Suprapubic skin (tissue), 4 donors: ENCODE data around the gene MAD1L1. TPM values are rescaled to one million over a fixed set of nuclear protein-coding genes. Genes with fewer than 3 reads are reported as not detected.

ENCODE experiments used
- DNase-seq, 2 donors: peaks; one replicate each; pipeline ENCODE4 v3.0.0-alpha.2; 2019; ENCODE audit warnings: low spot score in 2 of 2
- H3K27ac ChIP-seq: fragments of 200-600 bp; sonication (generic); one replicate; pipeline ENCODE4 v1.5.1; 2019
- H3K27me3 ChIP-seq: fragments of 200-600 bp; sonication (generic); one replicate; pipeline ENCODE4 v1.5.1; 2019
- H3K36me3 ChIP-seq: fragments of 200-600 bp; sonication (generic); one replicate; pipeline ENCODE4 v1.5.1; 2019
- H3K4me1 ChIP-seq: fragments of 200-600 bp; sonication (generic); one replicate; pipeline ENCODE4 v1.5.1; 2019
- H3K4me3 ChIP-seq: fragments of 200-600 bp; sonication (generic); one replicate; pipeline ENCODE4 v1.5.1; 2019; ENCODE audit warnings: mild to moderate bottlenecking
- H3K9me3 ChIP-seq: fragments of 200-600 bp; sonication (generic); one replicate; pipeline ENCODE4 v1.5.1; 2019
- CTCF ChIP-seq, 2 donors: fragments of 200-600 bp in 1 of 2; fragments of 450-650 bp in 1 of 2; sonication (generic) in 1 of 2; IDR thresholded peaks; one replicate each; pipeline ENCODE4 v1.5.1; 2016 to 2019; ENCODE audit warnings: antibody characterized with exemption in 2 of 2, mild to moderate bottlenecking in 1 of 2, moderate library complexity in 1 of 2
- EP300 ChIP-seq: sonication (generic); formaldehyde crosslinking; IDR thresholded peaks from one replicate; pipeline ENCODE4 v1.6.1; 2017; ENCODE audit warnings: antibody characterized with exemption
- POLR2A ChIP-seq, 2 donors: fragments of 450-650 bp; IDR thresholded peaks; one replicate each; pipeline ENCODE4 v1.6.1; 2017; ENCODE audit warnings: antibody characterized with exemption in 2 of 2, mild to moderate bottlenecking in 2 of 2, moderate library complexity in 2 of 2
- POLR2AphosphoS5 ChIP-seq, 3 donors: sonication (generic); formaldehyde crosslinking; IDR thresholded peaks; one replicate each; pipeline ENCODE4 v1.6.1; 2017; ENCODE audit warnings: antibody characterized with exemption in 3 of 3
- WGBS: methylation state at CpG from one replicate; pipeline ENCODE4 v1.1.5; 2018; 5-methylcytosine and 5-hydroxymethylcytosine counted together
- total RNA-seq, 4 donors: library from RNA; depleted of rRNA; stranded (reverse); fragments of >200 nt; gene quantifications; one replicate each; pipeline ENCODE4 v1.1.0, GENCODE V29; 2016

Gene MAD1L1
- total RNA-seq, 4 donors from 2014 or later = 53.2 to 69.8 (median 62.2) TPM

- TF ChIP-seq CTCF (IDR thresholded peaks at IDR 0.05) (no peak), POLR2AphosphoS5 (IDR thresholded peaks at IDR 0.05) (no peak), POLR2A (IDR thresholded peaks at IDR 0.05) (no peak), EP300 (no peak)
These were observed 331.9 kb downstream of the MAD1L1 start for GRCh38 chr7:1900847-1901246.

GRCh38 chr7:1899951-1900762 lies 332.6 kb downstream of the MAD1L1 start:
- H3K27ac ChIP-seq = no peak overlapping the region

More at GRCh38 chr7:1900847-1901246, 331.9 kb downstream of the MAD1L1 start:
- Histone ChIP-seq H3K27me3 (no peaks in the 10 kb centered on the region), H3K4me3 (no peak overlapping the region), H3K36me3 (peaks cover 14% of the 10 kb centered on the region), H3K27ac (no peak overlapping the region), H3K9me3 (no peaks in the 10 kb centered on the region), H3K4me1 (no peaks in the 10 kb centered on the region)
- DNase-seq = no peak
- WGBS = 87% methylated on average over 9 of the region's 13 CpGs

GRCh38 chr7:1899196-1899595 lies 333.5 kb downstream of the MAD1L1 start:
- Histone ChIP-seq H3K4me3 (no peak overlapping the region), H3K27ac (no peak overlapping the region), H3K9me3 (no peaks in the 10 kb centered on the region), H3K4me1 (no peaks in the 10 kb centered on the region), H3K27me3 (no peaks in the 10 kb centered on the region), H3K36me3 (peaks cover 14% of the 10 kb centered on the region)
- TF ChIP-seq EP300 (no peak), CTCF (IDR thresholded peaks at IDR 0.05) (no peak), POLR2AphosphoS5 (IDR thresholded peaks at IDR 0.05) (no peak), POLR2A (IDR thresholded peaks at IDR 0.05) (no peak)
- DNase-seq = no peak
- whole genome bisulfite sequencing = 50% methylated on average over 6 of the region's 14 CpGs

More at GRCh38 chr7:1899951-1900762, 332.6 kb downstream of the MAD1L1 start:
- Histone ChIP-seq H3K27me3 (no peaks in the 10 kb centered on the region), H3K36me3 (peaks cover 14% of the 10 kb centered on the region), H3K4me3 (no peak overlapping the region), H3K4me1 (no peaks in the 10 kb centered on the region), H3K9me3 (no peaks in the 10 kb centered on the region)
- WGBS = 100% methylated on average over 8 of the region's 34 CpGs
- no peak for DNase-seq
- TF ChIP-seq POLR2AphosphoS5 (IDR thresholded peaks at IDR 0.05) (no peak), CTCF (IDR thresholded peaks at IDR 0.05) (no peak), EP300 (no peak), POLR2A (IDR thresholded peaks at IDR 0.05) (no peak)

GRCh38 chr7:1898628-1899185 lies 334.0 kb downstream of the MAD1L1 start:
- Histone ChIP-seq H3K9me3 (no peaks in the 10 kb centered on the region), H3K4me3 (no peak overlapping the region), H3K4me1 (no peaks in the 10 kb centered on the region), H3K36me3 (peaks cover 14% of the 10 kb centered on the region), H3K27me3 (no peaks in the 10 kb centered on the region), H3K27ac (no peak overlapping the region)
- DNase-seq = no peak
- WGBS = 91% methylated on average over 21 of the region's 24 CpGs
- TF ChIP-seq POLR2AphosphoS5 (IDR thresholded peaks at IDR 0.05) (no peak), CTCF (IDR thresholded peaks at IDR 0.05) (no peak), EP300 (no peak), POLR2A (IDR thresholded peaks at IDR 0.05) (no peak)

GRCh38 chr7:1897861-1898627 lies 334.7 kb downstream of the MAD1L1 start:
- no peaks in the 10 kb centered on the region for H3K9me3 ChIP-seq
- no peaks in the 10 kb centered on the region for H3K4me1 ChIP-seq
- no peak overlapping the region for H3K27ac ChIP-seq
- DNase-seq = no peak
- TF ChIP-seq POLR2AphosphoS5 (IDR thresholded peaks at IDR 0.05) (no peak), CTCF (IDR thresholded peaks at IDR 0.05) (no peak), EP300 (no peak), POLR2A (IDR thresholded peaks at IDR 0.05) (no peak)
- H3K4me3 ChIP-seq = no peak overlapping the region
- WGBS = 96% methylated on average over 32 of the region's 40 CpGs
- H3K36me3 ChIP-seq = peaks cover 14% of the 10 kb centered on the region
- H3K27me3 ChIP-seq = no peaks in the 10 kb centered on the region
